NCI-H2171 treated with DMSO at 0.1 percent for 48 hours (cell line): ENCODE results near the gene NTM.

Experiments used
- DNase-seq: peaks from one replicate; lab custom pipeline; 2025; lab: John Stamatoyannopoulos, UW

The NTM gene

DNA sequence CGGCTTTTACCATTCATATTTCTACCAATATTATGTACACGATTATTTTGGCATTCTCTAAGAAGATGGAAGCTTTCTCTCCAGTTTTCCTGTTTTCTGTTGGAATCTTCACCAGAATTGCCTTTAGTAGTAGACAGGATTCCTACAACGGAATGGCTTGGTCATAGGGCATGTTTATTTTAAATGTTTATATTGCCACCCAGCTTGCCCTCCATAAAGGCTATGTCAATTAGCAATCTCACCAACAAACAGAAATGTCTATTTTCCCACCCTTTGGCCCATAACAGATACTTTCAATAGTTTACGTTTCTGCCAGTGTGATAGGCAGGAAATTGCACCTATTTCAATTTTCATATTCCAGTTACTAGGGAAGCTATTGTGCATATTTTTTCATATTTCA is 893.5 kb downstream of the NTM start:
- DNase-seq, result no peak

DNA sequence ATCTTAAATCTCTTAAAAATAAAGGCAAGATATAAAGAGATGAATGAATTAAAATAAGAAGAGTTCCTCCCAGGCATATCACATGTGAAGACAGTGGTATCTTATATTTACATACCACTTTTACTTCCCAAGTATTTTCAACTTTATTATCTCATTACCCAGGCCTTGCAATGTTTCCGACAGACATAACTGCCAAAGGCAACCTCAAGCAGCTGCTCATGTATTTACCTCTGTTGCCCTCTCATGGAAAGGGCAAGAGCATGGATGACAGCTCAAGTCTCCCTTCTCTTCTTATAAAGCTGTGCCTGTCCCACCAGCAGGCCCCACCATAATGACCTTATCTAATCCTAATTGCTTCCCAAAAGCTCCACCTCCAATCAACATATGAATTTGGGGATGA is 894.2 kb downstream of the NTM start:
- no peak for DNase-seq

- DNase-seq, result no peak
These were observed 908.6 kb downstream of the NTM start for GRCh38 chr11:132278801-132279574.

GRCh38 chr11:132284048-132284447 is 913.6 kb downstream of the NTM start:
- no peak for DNase-seq

- no peak for DNase-seq
These were observed 914.2 kb downstream of the NTM start for GRCh38 chr11:132284611-132285010.

- no peak for DNase-seq
These were observed 915.2 kb downstream of the NTM start for GRCh38 chr11:132285631-132286030.

GRCh38 chr11:132286106-132286505 is 915.7 kb downstream of the NTM start:
- DNase-seq, result no peak

GRCh38 chr11:132288036-132288435 is 917.6 kb downstream of the NTM start:
- no peak for DNase-seq

DNA sequence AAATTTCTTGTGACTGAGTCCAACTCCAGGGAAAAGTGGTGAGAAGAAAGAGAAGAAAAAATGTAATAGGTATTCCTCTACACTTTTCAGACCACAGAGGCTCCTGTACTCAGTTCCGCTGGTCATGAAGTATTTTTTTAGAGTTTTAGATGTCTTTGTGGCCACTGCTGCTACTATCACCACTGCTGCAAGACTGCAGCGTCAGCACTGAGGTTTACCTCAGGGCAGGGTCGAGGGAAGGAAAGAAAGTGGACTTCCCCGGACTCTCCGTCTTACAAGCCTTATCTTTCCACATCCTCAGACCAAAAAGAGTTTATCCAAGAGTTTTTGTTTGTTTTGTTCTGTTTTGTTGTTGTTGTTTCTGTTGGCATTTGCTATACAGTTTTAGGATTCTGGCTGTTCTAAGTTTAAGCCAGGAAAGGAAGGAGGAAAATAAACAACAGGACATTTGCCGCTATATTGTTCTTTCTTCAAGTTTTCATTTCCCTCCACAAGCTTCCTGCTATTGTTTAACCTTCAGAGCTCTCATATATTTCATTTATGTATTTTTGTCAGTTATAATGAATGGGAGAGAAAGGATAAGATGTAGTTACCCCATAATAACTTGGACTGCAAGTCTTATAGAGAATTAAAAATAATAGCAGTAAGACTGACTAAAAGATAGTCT is 919.3 kb downstream of the NTM start:
- no peak for DNase-seq

DNA sequence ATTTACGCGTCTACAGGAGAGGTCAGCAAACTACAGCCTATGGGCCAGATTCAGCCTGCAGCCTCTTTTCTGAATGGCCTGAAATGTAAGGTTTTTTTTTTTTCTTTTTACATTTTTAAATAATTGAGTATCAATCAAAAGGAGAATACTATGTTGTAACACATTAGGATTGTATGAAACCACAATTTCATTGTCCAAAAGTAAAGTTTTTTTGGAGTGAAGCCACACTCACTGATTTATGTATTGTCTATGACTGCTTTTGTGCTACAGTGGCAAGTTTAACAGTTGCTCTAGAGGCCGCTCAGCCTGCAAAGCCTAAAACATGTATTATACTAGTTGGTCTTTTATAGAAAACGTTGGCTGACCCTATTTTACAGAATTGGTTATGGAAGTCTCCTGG is 923.2 kb downstream of the NTM start:
- DNase-seq, result no peak

DNA sequence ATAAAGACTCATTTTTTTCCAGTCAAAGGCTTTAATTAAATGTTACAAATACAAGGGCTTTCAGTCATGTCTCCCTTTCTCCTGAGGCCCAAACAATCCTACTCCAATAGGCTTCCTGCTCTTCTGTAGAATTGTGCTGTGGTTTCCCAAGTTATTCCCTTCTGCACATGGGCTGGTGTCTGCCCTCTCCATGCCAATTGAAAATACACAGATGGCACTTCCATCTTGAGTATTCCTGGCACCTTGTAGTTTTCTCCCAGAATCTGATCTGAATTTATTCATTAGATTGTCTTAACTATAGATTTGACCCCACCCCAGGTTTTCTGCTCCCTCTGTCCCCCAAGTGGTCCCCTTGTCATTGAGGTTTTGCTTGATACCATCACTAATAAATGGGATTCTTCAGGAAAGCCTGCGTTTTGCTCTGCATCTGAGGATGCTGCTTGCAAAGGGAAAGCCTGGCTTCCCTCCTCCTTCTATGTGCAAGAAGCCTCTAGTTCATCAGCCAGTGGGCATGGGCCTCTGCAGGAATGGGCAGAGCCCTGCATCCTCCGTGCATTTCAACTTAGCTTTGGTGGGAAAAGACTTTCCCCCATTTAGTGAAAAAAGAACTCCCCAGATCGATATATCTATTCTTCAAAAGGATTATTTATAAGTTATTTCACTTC is 926.7 kb downstream of the NTM start:
- no peak for DNase-seq

- no peak for DNase-seq
These were observed 927.9 kb downstream of the NTM start for GRCh38 chr11:132298357-132298756.

- no peak for DNase-seq
These were observed 929.9 kb downstream of the NTM start for GRCh38 chr11:132300283-132300682.

DNA sequence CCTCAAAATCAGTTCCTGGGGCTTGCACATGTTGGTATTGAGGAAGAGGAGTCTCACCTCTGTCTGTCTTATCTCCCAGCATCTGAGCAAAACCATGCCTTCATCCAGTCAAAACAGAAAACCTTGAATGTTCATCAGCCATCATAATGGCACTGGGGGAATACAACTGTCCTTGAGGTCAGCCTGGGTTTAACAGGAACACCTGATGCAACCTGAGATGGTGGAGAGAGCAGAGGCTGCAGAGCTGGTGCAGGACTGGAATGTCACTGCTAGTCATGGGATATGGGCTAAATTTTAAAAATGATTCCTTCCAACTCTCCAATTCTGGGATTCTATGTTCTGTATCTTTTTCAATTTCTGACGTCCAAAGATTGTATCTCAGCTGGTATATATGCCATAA is 931.0 kb downstream of the NTM start:
- no peak for DNase-seq

- no peak for DNase-seq
These were observed 931.5 kb downstream of the NTM start for GRCh38 chr11:132301900-132302299.

DNA sequence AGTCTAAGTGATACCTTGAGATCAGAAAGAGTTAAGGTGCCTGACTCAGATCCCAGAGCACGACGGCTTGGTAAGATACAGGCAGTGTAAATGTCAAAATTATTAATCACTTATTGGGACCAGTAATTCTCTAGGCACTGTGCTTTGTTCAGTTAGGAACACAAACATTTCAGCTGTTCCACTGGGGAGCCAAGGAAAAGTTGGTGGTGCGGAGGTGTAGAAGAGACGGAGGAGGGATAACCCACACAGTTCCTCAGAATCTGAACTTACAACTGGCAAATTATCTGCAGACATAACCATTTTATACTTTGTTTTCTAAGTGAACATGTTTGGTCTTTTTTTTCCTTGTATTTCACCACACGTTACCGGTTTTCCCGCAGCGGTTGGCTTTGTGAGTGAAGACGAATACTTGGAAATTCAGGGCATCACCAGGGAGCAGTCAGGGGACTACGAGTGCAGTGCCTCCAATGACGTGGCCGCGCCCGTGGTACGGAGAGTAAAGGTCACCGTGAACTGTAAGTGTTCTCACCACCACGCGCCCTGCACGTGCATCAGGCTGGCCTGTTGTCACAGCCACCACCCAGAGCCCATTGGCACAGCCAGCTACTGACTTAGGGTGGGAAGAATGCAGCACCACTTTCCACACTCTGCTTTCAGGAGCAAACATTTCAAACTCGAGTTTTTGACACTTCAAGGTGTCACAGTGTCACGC is 937.0 kb downstream of the NTM start:
- DNase-seq, result no peak

DNA sequence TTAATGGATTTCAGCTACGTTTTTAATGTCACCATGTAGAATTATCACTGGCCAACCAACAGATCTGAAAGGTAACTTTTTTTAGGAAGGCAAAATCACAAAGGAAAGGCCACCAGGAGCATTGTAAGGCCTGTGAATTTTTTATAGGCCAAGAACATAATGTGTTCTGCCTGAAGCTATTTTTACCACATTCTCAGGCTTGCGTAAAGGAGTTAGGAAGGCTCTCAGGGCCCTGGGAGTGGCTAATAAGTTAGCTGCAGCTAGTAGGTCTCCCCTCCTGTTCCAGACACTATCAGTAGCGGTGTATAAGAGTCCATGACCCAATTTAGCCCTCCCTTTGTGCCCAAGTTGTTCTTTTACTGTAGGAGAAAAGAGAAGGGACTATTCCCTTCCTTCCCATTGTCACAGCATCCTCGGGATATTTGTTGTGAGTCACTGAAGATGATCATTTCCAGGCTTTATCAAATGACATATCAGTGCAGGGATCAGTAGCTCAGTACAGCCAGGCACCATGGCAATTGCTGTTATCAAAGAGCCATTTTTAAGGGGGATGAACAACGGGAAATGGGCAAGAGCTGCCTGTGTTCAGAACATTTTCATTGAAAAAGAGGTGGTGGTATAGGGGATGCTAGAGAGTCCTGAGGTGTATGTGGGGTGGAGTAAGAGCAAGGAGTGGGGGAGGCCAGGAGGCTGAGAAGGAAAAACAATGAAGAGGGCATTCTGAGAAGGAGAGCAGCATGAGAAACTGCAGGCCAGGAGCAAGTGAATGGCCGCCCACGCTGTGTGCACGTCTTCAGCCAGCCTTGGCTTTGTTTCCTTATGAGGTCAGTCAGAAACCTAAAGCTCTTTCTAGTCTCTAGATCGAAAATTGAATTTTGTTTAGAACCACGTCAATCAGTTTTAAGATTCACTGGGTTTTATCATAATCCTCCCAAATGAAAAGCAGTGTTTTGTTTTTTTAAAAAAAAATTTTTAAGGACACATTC is 940.3 kb downstream of the NTM start:
- DNase-seq, result no peak

- no peak for DNase-seq
These were observed 941.3 kb downstream of the NTM start for GRCh38 chr11:132311703-132312102.

DNA sequence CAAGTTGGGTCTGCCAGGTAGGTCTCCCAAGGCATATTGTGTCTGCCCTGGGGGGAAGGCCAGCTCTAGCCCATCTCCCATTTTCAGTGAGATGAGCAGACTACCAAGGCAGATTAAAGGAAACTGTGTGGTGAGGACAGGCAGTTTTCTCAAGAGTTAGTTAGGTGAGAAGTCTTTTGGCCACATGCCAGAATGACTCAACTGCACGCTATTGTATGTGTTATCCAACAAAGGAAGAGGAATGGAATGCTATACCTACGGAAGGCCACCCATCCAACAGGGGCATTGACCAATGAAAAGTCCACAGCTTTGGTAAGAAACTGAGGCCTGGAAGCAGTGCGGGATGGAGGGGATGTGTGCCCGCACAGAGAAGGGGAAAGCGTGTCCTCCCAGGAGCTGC is 941.7 kb downstream of the NTM start:
- DNase-seq, result no peak

- DNase-seq, result no peak
These were observed 942.3 kb downstream of the NTM start for GRCh38 chr11:132312701-132313111.

- DNase-seq, result no peak
These were observed 944.6 kb downstream of the NTM start for GRCh38 chr11:132314911-132315455.
